GM19023 (cell line): ENCODE data around the gene TNFRSF8.

Source experiments
- ATAC-seq: cut with Tn5 transposase; IDR thresholded peaks from one replicate; pipeline ENCODE4 v1.9.1; 2021; ENCODE audit warnings: mild to moderate bottlenecking, moderate library complexity; ENCODE audit not compliant: unreplicated experiment

Gene TNFRSF8

GRCh38 chr1:12113433-12114339, 50.6 kb downstream of the TNFRSF8 start:
- no peak for ATAC-seq

GRCh38 chr1:12114340-12114683, 51.2 kb downstream of the TNFRSF8 start:
- ATAC-seq = no peak

GRCh38 chr1:12114916-12115315, 51.8 kb downstream of the TNFRSF8 start:
- ATAC-seq = no peak

GRCh38 chr1:12121212-12122003, 58.3 kb downstream of the TNFRSF8 start:
- no peak for ATAC-seq

- no peak for ATAC-seq
Measured at GRCh38 chr1:12123172-12123571, 60.1 kb downstream of the TNFRSF8 start.

- no peak for ATAC-seq
Measured at GRCh38 chr1:12124693-12125421, 61.8 kb downstream of the TNFRSF8 start.

GRCh38 chr1:12125422-12126355, 62.6 kb downstream of the TNFRSF8 start:
- ATAC-seq = no peak

GRCh38 chr1:12126781-12127180, 63.7 kb downstream of the TNFRSF8 start:
- ATAC-seq = no peak

GRCh38 chr1:12127206-12127810, 64.2 kb downstream of the TNFRSF8 start:
- ATAC-seq = no peak

- ATAC-seq = no peak
Measured at GRCh38 chr1:12128120-12128519, 65.0 kb downstream of the TNFRSF8 start.

- no peak for ATAC-seq
Measured at GRCh38 chr1:12129624-12130023, 66.5 kb downstream of the TNFRSF8 start.

GRCh38 chr1:12130466-12131130, 67.5 kb downstream of the TNFRSF8 start:
- no peak for ATAC-seq

- no peak for ATAC-seq
Measured at GRCh38 chr1:12132078-12132477, 69.0 kb downstream of the TNFRSF8 start.

GRCh38 chr1:12134716-12135115, 71.6 kb downstream of the TNFRSF8 start:
- no peak for ATAC-seq

- ATAC-seq = no peak
Measured at GRCh38 chr1:12135612-12136011, 72.5 kb downstream of the TNFRSF8 start.

- ATAC-seq = no peak
Measured at GRCh38 chr1:12136916-12137610, 74.0 kb downstream of the TNFRSF8 start.

- no peak for ATAC-seq
Measured at GRCh38 chr1:12138196-12139168, 75.4 kb downstream of the TNFRSF8 start.

- ATAC-seq = no peak
Measured at GRCh38 chr1:12140016-12140415, 76.9 kb downstream of the TNFRSF8 start.
